Lung microvascular endothelial cell (primary cell): ENCODE measurements around the gene POC1A. TPM values are rescaled to one million over a fixed set of nuclear protein-coding genes. Genes with fewer than 3 reads are reported as not detected.

Source experiments
- DNase-seq, 2 donors: peaks; one replicate each; pipeline versions ENCODE4 v3.0.0 to v3.0.0-alpha.2; 2010; ENCODE audit warnings: low read depth in 2 of 2
- total RNA-seq: library from RNA; depleted of rRNA; stranded (reverse); fragments of >200 nt; gene quantifications from 2 replicates; pipeline ENCODE4 v1.2.1, GENCODE V29; 2014

The POC1A gene
- total RNA-seq: 4.0 and 8.7 TPM in 2 replicates

DNA sequence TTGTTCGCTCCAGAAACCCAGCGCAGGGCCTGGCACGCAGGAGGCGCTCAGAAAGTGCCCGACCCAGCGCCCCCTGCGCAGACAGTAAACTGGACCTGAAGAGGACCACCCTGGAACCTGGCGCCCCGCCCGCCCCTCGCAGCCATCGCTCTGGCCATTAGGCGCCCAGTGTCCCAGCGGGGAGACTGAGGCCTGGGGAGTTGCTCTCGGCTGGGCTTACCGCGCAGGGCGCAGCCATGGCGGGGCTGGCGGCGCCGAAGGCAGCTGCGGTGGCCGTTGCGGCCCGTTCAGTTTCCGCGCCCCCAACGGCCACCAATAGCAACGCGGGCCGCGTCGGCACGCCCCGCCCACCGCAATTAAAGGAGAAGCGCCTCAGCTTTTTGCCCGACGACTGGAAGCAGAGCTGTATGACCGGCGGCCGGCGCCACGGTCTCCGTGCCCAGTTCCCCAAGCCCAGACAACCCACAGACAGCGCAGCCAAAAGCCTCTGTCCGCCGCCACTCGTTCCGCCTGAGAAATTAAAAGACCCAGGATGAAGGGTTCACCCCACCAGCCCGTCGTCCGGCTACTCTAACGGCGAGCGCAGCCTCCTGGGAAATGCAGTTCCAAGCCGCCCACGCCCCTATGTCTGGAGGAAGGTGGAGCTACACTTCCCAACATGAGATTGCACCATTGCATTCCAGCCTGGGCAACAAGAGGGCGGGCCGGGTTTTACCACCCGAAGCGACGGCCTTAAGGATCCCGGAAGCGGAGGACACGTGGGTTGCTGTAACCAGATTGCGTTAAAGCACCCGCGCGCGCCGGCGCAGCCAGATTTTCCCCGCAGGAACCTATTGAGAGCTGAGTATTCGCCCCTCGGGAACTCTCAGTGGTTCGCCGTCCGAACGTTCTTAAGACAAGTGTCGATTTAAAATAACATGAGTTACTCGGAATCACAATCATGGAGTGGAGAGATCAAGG, at the start of gene POC1A:
POC1A (minus strand) TSS at position 289 of the 960 bp plus-strand sequence; CDS start at position 238, 51 bp downstream.
- peak; percentile 96 to 99 for DNase-seq

DNA sequence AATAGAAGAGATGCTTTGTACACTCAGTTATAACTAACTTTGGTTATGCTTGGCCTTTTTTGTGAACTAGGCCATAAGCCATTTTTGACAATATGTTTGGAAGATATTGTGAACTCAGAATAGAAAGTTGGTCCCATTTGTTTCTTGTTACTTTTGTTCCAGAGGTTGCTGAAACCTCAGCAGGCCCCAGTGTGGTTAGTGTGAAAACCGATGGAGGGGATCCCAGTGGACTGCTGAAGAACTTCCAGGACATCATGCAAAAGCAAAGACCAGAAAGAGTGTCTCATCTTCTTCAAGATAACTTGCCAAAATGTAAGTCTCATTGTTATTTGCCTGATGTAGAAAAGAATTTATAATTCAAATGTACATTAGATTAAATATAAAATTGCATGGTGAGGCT, 49.5 kb upstream of the POC1A start:
- no peak for DNase-seq

DNA sequence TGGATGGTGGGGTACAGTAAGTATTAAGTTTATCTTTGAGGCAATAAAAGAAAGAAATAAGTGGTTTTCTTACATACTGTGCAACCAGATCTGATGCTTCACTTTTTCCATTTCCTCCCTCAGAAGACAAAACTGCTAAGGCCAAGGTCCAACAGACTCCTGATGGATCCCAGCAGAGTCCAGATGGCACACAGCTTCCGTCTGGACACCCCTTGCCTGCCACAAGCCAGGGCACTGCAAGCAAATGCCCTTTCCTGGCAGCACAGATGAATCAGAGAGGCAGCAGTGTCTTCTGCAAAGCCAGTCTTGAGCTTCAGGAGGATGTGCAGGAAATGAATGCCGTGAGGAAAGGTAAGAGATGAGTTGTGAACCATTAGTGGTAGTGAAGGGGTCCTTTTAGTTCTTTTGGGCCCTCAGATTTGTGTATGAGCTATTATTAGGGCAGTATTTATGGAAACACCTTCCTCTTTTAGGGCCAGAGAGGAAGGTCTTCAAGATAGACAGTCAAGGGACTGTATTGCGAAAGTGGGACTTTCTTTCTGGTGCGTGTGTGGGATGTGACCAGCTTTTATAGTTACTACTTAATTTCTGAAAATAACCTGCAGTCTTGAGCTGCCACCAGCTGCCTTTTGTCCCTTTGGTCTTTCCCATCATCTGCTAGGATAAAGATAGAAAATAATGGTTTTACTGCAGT, 48.3 kb upstream of the POC1A start:
- no peak for DNase-seq

DNA sequence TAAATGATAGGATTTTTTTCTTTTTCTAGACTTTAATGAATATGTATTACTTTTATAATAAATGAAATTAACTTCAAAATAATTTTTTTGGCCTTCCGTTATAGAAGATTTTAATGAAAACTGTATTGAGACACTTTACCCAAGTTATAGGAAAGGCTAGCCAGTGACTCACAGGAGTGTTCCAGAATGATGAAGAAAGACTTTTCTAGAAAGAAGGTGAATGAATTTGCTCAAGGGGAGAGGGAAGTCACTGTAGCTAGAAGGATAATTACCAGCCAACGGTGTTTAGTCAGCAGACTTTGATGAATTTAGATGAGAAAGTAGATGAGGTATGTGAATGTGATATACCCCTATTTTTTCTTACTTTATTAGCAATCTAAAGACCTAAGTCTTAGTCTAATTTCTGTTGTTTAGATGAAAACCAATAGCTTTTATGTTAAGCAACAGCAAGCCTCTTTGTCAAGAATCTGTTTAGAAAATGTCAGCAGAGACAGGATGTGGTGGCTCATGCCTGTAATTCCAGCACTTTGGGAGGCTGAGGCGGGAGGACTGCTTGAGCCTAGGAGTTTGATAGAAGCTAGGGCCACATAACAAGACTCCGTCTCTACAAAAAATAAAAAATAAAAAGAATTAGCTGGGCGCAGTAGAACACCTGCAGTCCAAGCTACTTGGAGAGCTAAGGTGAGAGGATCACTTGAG, 46.9 kb upstream of the POC1A start:
- DNase-seq: no peak

DNA sequence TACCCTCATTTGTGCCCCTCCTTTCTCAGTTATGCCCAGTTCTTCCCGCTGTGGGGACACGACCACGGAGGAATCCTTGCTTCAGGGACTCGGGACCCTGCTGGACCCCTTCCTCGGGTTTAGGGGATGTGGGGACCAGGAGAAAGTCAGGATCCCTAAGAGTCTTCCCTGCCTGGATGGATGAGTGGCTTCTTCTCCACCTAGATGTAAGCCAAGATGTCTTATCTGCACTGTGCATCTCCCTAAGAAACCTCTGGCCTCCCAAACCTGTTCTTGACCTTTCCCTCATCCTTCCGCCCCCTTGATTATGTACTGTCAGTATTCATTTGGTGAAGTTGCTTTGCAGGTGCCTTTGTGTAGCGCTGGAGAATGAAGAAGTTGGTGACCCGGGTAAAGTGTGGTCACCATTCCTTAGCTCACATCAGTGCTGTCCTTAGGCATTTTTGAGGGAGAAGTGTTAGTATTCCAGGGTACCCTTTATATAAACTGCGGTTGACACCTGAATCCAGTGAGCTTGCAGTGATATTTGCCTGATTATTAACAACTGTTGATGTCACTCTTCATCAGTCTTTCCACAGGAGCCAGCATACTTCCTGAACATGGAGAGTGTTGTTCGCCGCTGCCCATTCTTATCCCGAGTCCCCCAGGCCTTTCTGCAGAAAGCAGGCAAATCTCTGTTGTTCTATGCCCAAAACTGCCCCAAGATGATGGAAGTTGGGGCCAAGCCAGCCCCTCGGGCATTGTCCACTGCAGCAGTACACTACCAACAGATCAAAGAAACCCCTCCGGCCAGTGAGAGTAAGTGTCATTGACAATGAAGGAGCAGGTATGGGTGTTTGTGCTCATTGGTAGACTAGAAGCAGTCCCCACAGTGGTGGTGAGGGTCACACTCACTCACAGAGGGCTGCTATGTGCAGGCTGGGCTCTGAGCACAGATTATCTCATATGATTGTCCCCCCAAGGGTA, 44.7 kb upstream of the POC1A start:
- DNase-seq: peak; percentile 35 to 77

DNA sequence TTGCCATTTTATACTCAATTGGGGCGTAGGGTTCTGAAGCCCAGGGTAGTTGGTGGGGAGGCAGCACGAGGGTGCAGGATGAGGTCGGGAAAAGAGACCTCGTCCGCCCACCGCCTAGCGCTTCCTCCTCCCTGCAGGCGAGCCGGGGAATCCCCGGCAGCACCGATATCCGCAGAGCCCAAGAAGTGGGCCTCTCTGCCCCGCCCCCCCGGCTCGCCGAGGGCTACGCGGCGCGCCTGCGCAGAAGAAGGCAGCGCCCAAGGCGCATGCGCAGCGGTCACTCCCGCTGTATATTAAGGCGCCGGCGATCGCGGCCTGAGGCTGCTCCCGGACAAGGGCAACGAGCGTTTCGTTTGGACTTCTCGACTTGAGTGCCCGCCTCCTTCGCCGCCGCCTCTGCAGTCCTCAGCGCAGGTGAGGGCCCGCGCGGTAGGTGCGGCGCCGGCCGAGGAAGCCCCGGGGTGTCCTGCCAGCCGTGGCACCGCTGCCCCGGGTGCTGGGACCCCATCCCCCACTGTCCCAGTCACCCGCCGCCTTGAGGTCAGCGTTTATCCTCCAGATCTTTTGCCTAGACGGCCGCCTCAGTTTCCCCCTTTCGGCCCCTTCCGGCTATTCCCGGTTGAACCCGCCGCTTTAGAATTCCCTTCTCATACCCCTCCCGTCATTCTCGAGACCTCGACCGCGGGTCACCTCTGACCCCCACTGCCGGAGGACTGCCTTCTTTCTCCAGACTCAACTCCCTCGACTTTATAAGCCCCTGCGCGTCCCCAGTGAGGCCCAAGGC, 43.8 kb upstream of the POC1A start, which contains the start of gene ALAS1:
ALAS1 (plus strand) TSS at position 319 of the 784 bp plus-strand sequence. CDS start 1,082 bp downstream, outside the sequence.
- DNase-seq: peak; percentile 89 to 91

DNA sequence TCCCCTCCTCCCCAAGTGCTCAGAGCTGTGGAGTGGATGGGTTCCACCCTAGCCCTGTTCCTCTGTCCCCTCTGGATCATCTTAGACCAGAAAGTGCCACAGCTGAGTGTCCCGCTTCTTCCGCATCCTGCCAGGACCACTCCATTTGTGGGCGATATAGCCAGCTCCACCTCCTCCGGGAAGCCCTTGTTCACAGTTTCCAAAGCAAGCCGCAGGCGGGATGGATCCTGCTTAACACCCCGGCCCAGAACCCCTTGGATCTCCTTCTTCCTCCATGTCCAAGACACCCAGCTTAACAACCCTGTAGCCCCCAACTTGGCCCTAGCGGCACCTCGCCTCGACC, 43.2 kb upstream of the POC1A start:
- DNase-seq: no peak

DNA sequence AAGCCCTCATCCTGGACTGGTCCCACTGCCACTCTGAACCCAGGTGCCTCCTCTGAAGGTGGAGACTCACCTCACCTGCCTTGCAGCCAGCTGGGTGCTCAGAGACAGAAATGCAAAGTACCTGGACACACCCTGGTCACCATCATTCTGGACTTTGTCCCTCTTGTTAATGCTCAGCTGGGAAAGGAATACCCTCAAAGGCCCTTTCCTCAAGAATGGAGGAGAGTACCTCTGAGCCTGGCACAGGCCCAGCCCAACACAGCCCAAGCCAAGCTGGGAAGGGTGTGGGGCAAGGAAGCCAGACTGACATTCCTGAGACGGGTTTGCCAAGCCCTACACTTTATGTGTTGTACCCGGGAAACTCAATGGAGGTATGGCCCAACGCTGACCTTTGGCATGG, 42.8 kb upstream of the POC1A start:
- no peak for DNase-seq

DNA sequence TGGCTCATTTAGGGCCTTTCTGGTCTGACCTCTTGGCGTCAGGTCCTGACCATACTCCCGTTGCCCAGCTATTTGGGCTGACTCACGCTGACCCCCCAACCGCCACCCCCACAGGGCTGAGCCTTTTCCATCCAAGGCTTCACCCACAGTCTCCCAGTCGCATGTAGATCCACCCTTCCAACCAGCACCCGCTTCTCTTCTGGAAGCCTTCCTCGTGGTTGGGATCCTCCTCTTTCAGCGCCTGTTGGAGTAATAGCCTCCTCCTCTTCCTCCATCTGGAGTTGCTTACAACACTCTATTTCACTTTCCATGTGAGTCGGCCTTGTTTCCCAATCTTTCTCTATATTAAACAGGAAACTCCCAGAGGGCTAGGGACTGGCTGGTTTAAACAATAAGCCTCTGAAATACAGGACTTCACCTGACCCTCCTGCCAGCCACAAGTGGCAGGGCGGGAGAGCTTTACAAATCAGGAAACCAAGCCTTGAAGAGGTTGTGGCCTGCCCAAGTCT, 41.7 kb upstream of the POC1A start:
- DNase-seq: peak; percentile 53 to 61

DNA sequence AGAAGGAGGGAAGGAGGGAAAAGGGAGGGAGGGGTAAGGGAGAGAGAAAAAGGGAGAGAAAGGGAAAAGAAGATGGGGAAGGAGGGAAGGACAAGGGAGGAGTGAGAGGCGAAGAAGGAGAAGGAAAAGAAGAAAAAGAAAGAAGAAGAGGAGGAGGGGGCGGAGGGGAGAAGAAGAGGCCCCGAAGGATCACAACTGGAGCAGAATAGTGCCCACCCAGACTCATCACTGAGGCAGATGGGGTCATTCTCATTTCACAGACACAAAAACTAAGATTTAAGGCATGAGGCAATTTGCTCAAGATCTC, 41.0 kb upstream of the POC1A start:
- no peak for DNase-seq

DNA sequence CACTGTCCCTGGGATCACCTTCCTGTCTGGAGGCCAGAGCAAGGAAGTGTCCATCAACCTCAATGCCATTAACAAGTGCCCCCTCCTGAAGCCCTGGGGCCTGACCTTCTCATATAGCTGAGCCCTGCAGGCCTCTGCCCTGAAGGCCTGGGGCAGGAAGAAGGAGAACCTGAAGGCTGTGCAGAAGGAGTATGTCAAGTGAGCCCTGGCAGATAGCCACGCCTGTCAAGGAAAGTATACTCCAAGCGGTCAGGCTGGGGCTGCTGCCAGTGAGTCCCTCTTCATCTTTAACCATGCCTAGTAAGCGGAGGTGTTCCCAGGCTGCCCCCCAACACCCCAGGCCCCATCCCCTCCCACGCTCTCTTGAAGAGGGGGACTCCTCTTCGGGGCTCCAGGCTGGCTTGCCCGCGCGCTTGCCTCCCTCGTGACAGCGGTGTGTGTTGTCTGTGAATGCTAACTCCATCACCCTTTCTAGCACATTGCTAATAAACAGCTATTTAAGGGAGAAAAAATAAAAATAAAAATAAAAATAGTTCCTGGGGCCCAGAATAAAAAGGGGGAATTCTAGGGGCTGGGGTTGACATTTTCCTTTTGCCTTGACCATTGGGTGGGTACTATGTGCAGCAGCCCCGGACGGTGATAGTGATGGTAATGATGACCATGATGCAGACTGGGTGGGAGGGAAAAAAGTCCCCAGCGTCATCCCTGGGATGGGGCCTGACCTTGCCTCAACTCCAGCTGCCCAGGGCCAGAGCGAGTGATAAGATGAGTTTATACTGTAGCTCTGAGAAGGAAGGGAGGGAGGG, 40.5 kb upstream of the POC1A start:
- no peak for DNase-seq

DNA sequence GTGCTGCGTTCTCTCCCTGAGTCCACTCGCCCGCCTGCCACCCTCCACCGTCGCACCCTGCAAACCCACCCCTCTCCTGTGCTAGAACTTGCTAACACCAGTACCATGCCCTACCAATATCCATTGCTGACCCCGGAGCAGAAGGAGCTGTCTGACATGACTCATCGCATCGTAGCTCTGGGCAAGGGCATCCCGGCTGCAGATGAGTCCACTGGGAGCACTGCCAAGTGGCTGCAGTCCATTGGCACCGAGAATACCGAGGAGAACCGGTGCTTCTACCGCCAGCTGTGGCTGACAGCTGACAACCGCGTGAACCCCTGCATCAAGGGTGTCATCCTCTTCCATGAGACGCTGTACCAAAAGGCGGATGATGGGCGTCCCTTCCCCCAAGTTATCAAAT, 38.8 kb upstream of the POC1A start:
- DNase-seq: peak; percentile 26 to 30

DNA sequence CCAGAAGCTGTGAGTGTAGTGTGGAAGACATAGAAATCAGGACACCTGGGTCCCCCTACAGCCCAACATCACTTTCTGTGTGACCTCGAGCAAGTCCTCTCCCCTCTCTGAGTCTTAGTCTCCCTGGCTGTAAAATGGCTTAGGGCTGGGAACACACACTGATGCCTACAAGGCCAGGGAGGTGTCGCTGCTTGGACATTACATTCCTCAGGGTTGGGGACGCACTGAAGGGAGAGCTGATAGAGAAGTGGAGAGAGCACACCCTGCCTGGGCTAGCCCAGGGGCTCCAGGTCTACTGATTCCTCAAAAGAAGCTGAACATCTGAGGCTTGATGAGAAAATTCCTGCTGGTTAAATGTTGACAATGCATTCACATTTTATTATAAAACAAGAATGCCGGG, 37.4 kb upstream of the POC1A start:
- no peak for DNase-seq

DNA sequence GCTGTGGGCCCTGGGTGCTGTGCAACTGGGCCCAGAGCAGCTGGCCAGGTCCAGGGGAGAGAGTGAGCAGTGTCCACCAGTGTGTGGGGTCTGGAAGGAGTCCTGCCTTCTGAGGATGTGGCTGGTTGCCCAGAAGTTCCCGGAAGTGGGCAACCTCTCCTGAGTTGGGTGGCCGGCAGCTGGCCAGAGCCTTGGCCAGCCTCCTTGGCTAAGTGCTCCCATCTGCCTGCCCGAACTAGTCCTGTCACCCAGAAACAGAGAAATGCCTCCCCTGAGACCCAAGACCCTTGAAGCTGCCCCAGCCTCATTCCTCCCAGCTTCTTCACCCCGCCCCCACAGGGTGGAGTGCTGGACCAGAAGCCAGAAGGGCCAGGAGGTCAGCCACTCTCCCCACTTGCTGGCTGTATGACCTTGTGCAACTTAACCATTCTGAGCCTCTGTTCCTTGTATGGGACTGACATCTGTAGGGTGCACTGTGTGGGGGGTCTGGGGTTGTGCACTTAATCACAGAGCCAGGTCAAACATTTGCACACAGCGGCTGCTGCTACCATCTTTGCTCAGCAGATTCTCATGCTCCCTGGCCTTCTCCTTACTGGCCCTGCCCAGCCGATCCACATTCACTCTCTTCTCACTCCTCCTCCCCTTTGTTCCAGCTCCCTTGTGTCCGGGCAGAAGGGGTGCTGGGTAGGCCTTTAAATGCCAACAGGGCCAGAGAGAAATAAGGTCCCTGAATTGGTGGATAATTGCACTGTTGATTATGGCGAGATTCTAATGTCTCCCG, 36.3 kb upstream of the POC1A start:
- DNase-seq: no peak

DNA sequence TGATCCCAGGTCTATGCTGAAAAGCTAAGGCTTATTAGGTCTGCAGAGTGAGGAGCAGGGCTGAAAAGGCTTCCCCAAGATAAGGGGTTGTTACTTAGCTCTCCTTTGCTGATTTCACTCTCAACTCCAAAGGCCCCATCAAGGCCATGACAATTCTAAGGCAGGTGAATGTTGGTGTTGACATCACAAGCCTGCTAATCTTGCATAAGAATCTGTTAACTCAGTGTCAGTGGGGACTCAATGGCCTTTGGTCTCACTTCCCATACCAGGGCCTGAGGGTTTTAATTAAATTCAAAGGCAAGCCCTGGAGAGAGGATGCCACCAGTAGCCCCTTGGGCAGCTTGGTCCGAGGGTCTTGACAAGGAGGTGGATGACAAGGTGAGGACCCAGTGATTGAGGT, 34.3 kb upstream of the POC1A start:
- no peak for DNase-seq

DNA sequence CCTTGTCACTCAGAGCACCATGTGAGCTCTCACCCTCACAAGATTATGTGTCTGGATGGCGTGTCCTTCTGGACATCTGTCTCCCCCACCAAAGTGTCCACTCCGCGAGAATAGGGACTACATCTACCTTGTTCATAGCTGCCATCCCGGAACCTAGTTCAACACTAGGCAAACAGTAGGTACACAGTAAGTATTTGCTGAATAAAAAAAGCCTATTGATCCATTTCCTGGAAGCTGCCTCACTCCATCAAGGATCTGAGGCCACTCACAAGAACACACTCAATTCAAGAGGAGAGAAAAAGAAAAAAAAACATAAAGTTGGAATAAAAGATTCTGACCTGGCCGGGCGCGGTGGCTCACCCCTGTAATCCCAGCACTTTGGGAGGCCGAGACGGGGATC, 32.5 kb upstream of the POC1A start:
- DNase-seq: no peak

DNA sequence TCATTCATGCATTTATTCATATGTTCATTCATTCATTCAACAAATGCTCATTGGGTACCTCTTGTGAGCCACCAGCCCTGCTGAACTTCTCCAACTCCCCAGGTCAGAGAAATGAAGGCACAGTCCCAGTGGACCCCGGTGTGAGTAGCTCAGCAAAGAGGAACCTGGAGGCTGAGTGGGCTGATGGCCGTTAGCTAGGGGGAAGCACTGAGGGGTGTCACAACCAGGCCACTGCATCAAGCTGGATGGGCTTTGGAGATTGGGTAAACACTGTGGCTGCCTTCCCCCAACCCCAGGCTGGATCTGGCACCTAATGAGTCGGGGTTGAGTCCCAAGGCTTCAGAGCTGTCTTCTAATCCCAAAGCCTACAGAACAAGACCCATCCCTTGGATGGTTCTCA, 31.6 kb upstream of the POC1A start:
- DNase-seq: no peak

DNA sequence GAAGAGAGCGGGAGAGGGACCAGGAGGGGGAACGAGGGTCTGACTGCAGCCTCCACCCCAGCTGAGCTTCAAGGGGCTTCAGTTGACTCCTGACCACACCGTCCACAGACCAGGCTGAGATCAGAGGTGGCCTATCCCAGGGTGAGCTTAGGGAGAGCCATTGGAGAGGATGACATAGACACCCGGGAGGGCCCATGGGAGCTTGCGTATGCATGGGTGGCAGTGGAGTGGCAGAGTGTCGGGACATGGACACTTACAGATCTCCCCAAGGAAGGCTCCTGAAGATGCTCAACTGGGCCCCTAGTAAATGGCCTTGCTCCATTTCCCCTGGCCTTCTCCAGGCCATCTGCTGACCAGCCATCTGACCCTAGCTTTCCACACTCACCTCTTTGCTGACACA, 31.1 kb upstream of the POC1A start:
- DNase-seq: no peak
